ENCODE data around the gene CLCNKA.

- TF ChIP-seq, protein P1, sequence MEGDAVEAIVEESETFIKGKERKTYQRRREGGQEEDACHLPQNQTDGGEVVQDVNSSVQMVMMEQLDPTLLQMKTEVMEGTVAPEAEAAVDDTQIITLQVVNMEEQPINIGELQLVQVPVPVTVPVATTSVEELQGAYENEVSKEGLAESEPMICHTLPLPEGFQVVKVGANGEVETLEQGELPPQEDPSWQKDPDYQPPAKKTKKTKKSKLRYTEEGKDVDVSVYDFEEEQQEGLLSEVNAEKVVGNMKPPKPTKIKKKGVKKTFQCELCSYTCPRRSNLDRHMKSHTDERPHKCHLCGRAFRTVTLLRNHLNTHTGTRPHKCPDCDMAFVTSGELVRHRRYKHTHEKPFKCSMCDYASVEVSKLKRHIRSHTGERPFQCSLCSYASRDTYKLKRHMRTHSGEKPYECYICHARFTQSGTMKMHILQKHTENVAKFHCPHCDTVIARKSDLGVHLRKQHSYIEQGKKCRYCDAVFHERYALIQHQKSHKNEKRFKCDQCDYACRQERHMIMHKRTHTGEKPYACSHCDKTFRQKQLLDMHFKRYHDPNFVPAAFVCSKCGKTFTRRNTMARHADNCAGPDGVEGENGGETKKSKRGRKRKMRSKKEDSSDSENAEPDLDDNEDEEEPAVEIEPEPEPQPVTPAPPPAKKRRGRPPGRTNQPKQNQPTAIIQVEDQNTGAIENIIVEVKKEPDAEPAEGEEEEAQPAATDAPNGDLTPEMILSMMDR (IDR thresholded peaks at IDR 0.05 in 4 of 5, conservative IDR thresholded peaks at IDR 0.05 in 1 of 5): no peak
- no peak for TF ChIP-seq POLR2A (IDR thresholded peaks at IDR 0.05)
Measured at GRCh38 chr1:15997637-15998280, 24.1 kb upstream of the CLCNKA start.

All from gastrocnemius medialis (tissue), 4 donors.